GM21526 (cell line): ENCODE data around the gene ARHGAP26.

Source experiments
- ATAC-seq: cut with Tn5 transposase; IDR thresholded peaks from one replicate; pipeline ENCODE4 v1.9.1; 2021; ENCODE audit warnings: moderate library complexity; ENCODE audit not compliant: unreplicated experiment, low FRiP score

Gene ARHGAP26

DNA sequence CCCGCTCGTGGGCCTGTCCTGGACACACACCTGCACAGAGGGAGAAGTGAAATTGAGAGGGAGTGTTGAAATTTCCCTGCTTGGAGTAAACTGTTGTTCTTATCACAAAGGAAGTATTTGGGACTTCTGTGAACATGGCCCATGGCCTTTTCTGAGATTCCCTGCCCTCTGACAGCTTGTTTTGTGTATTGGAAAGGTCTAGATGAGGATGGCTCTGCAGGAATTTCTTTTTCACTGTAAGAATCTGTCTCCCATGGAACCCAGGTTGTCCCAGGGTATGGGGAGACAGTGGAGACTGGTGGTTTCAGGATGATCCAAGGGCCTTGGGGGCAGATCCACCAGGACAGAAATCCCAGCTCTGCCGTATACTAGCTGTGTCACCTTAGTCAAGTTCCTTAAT, 121.8 kb downstream of the ARHGAP26 start:
- ATAC-seq = no peak

DNA sequence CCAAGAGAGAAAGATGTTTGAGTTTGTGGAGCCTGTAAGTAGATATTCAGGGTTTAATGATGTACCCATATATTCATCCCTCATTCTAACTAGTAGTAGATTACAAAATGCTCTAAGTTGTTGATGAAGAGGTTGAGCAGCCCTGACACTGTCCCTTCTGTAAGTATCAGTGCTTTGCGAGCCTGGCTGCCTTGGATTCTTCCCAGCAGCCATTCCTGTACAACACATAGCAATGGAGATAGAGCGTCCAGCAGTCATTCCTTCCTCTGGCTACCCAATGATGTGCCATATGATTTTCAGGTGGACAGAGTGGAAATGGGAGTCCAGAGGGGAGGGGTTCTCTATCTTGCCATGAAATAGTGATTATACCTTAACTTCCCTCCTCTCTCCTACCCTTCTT, 124.1 kb downstream of the ARHGAP26 start:
- ATAC-seq = no peak

DNA sequence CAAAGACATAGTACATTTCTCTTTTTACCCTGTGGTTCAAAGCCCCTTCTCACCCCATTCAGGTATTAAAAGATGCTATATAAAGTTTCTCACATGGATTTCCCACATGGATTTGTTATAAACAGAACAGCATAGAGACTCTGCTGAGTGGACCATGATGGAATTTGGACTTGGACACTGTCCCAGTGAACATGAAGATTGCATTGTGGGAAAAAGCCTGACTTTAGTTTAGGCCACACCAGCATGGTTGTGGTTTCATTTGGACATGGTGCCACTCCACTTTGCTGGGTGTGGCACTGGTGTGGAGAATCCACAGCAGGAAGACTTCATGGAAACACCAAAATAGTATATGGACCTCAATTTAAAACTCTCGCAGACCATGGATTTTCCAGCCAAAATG, 124.6 kb downstream of the ARHGAP26 start:
- ATAC-seq = no peak

DNA sequence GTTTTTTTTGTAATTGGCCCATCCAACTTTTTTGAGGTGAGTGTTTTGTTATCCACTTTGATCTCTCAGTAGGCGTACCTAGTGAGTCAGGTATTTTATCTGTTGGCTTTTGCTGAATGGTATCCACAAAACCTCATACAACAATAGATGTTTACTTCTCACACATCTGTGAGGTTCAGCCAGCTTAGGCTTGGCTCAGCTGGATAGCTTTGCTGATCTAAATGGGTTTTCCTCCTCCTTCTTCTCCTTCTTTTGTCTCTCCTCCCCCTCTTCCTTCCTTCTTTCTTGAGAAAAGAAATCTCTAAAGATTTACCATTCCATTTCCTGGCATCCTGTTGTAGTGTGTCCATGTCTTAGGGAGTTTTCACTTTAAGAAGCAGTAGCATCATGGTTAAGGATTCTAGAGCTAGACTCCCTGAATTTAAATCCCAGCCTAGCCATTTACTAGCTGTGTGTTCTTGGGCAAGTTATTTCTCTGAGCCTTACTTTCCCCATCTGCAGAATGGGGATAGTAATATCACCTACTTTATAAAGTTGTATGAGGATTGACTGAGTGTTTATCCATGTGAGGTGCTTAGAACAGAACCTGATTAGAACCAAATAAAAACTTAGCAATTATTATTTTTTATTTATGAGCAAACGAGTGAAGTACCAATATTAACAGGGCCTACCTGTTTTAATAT, 126.3 kb downstream of the ARHGAP26 start:
- no peak for ATAC-seq

DNA sequence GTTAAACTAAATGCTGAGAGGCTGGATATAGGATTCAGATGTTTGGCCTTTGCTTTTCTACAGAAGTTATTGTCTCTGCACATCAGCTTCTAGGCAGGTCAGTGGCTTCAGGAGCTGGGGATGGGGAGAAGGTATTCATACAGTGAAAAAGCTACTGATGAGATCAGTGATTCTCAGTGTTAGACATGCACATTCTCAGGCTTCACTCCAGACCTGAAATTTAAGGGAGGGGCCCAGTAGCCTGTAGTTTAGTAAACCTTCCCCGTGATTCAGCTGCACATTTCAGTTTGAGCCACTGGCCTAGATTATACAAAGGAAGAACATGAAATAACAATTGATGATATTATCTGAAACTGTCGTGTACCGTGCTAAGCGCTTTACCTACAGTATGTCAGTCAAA, 127.2 kb downstream of the ARHGAP26 start:
- ATAC-seq = no peak

DNA sequence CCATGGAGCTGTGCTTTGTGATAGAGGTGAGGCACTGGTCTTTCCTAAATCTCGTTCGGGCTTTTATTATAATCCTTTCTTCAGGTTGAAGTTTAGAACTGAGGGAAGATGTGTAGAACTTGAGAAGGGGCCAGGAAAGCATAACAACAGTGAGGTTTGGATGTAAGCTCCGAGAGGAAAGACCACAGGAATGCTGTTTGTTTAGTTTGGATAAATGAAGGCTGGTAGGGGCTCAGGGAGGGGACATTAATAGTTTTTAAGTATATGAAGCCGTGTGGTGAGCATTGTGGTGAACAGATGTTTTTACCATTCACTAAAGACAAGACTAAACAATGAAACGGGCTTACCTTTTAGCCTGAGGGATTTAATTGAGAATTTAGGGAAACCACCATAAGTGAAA, 130.8 kb downstream of the ARHGAP26 start:
- no peak for ATAC-seq

DNA sequence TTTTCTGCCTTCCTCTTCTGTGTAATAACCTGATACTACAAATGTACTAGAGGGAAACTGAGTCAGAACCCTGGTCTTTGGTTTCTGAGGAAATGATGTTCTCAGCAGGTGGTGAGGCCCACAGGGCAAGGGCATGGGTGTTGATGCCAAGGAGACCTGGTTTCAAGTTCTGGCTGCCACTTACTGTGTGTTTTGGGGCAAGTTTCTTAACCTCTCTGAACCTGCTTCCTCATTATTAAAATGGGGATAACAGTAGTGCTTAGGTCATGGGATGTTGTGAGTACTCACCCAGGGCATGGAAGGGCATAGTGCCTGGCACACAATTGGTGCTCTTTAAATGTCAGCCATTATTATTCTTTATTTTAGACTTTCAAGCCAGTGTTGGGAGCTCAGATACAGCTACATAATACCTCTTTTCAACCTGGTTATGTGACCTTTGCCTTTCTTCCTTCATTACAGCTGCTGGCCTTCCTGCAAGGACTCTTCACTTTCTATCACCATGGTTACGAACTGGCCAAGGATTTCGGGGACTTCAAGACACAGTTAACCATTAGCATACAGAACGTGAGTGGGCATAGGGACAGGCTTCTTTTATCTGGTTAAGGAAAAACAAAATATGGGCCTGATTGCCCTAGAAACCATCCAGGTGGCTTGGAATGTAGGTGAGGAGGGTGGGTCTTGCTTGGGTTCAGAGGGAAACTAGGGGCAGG, 131.5 kb downstream of the ARHGAP26 start:
- ATAC-seq = no peak

DNA sequence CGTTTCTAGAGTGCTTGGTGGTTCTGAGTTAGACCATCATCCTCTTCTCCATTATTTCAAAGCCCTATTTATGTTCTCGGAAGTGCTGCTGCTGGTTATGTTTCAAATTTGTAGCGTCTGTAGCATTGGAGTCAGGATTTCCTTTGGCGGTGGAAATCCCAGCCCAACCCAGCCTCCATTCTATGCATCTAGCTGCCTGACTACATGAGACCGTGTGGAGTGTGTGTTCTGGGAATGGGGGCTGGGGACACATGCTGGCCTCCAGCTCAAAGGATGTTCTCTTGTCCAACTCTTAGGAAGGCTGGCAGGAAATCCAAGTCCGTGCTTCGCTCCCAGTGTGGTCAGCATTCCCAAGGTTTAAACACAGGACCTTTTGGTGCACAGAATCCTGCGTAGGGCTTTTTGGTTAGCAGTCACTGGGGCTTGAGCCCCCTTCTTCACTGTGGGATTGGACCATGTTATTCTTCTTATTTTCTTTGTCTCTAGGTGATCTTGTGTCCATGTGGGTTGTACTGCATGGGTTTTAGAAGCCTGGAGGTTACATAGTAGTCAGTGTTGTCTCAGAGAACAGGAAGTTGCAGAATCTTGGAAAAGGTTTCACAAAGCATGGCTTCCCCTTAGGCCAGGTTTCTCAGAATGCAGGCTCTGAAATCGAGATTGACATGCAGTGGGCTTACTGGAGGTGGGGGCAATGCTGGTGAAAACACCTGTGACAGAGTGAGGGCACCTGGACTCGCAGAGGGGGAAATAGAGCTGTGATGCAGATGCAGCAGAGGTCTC, 132.2 kb downstream of the ARHGAP26 start:
- no peak for ATAC-seq

DNA sequence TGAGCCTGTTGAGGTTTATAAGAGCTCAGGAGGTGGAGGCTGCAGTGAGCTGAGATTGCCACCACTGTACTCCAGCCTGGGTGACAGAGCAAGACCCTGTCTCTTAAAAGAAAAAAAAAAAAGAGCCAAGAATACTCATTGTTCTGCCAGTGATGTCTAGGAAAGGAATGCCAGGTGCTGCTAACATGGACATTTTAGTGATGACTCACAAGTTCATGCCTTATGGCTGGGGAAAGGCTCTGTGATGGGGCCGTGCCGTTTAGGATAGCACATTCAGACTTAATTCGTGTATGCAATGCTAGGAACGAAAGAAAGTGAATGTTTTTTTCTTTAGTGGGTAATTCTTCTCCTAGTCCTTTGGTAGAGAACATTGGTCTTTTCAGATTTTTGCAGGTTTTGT, 134.2 kb downstream of the ARHGAP26 start:
- ATAC-seq = no peak

DNA sequence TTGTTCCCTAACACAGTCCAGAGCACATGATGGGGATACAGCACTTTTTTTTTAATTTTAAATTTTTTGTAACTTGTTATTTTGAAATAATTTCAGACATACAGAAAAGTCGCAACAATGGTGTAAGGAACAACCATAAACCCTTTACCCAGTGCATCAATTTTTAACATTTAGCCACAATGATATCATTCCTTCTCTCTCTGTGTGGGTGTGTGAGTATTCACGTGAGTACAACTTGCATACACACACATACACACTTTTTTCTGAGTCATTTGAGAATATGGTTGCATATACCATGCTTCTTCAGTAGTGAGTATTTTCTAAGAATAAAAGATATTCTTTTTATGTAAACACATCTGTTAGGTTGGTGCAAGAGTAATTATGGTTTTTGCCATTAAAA, 135.2 kb downstream of the ARHGAP26 start:
- ATAC-seq = no peak

DNA sequence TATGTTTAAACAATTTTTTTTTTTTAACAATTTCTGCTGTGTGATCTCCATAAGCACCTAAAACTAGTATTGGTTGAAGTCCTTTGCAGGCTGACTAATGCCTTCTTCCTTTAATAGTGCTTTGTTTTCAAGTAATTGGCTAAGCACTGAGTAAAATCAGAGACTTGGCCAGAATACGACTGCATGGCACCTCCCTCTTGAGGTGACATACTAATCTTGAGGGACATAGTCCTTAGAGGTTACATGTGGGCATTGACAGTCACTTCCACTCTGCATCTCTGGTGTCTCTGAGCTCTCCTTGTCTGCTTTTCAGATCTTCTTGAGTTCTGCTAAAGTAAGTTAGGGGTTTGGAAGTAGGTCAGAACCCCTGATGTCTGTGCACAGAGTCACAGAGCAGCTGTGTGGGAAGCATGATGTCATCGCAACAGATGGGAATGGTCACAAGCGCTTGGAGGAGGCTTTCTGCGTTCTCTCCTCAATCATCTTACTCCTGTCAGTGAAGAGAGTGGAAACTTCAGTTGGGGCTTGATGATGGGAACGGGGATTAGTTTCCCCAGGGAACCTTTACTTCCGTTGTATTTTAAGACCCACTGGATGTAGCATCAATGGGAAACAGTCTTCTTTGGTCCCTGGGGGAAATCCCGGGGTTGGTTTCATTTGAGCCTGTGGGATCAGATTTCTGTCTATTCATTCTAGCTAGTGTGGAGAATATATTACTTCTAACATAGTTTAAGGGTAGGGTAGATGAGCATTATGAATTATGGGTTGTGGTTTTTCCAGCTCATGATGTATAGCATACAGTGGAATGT, 136.9 kb downstream of the ARHGAP26 start:
- no peak for ATAC-seq

DNA sequence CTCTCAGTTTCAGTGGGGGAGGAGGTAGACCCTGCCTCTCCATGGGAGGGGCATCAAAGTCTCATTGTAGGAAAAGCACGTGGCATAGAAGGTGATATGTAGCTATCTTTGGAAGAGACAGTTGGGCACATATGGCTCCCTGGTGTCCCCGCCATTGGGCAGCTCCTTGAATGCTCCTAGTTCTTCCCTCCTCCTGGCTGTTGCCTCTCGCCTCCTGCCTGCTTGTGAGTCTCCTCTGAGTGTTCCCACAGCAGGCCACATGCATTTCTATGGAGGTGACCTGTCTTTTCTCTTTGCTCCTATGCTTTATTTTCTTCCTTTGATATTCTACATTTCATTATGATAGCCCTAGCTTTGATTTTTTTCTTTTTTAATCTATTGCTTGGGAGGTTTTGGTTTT, 138.5 kb downstream of the ARHGAP26 start:
- no peak for ATAC-seq

DNA sequence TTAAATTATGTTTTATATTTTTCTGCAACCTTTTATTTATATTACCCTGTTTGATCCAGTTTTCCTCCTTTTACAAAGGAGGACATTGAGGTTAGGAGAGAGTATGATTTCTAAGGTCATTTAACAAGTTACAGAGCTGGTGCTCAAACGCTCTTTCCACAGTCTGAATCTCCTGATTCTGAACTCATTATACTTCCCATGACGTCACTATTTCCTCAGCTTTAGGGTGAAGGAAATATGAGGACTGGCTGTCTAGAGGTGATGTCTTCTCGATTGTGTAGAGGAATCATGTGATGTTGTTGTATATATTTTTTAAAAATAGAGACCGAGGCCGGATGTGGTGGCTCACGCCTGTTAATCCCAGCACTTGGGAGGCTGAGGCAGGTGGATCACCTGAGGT, 140.0 kb downstream of the ARHGAP26 start:
- no peak for ATAC-seq

DNA sequence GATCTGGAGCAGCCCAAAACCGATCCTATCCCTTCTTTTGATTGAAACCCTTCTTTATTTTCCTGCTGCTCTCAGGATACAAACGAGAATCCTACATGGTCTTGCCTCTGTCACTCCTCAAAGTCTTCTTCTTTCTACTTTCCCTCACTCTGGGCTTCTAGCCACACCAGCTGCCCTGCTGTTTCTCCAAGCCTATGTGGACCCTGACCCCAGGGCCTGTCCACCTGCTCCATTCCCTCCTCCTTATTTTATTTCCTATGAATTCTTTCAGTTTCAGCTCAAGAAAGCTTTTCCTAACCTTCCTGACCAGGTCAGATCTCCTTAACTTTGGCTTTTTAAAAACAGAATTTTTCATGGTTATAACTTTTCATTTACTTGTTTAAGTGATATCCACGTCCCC, 141.0 kb downstream of the ARHGAP26 start:
- no peak for ATAC-seq

DNA sequence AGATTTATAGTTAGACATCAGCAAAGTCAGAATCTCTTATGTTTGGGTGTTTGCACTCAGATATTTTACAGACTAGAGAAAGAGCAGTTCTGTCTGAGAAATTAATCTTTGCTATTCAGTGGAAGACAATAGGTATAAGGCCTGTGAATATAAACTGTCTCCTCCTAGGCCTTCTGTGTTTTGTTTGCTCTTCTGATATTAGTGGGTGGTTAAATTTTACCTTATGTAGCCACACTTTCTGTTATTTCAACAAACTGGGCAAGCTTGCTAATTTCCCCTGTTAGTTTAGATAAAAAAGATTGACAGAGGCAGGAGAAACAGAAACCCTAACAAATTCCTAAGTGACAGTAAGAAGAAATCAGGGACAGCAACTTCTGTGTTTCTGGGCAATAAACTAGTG, 141.6 kb downstream of the ARHGAP26 start:
- no peak for ATAC-seq

DNA sequence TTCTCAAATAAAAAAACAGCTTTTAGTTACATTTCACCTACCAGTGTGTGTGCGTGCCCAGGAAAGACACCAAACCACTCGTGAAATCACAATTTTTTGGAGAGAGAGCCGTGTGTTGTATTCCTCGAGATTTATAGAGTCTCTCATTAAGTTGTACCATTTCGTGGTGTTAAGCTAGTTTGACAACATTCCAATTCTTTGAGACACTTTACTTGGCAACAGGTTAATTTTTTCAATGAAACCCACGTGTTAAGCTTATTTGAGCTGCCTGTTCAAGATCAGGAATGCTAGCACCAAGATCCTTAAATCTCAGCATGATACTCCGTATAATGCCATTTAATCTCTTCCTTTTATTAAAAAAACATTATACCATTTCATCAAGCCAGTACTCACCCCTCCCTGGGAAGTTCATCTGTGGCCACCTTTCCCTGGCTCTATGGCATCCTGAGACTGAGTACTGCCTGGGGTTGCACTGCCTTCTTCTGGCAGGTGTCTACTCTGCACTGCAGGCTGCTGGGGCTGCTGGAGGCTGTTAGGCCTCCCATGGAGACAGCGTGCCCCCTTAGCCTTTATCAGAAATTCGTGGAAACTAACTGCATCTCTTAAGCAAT, 143.7 kb downstream of the ARHGAP26 start:
- ATAC-seq = no peak

DNA sequence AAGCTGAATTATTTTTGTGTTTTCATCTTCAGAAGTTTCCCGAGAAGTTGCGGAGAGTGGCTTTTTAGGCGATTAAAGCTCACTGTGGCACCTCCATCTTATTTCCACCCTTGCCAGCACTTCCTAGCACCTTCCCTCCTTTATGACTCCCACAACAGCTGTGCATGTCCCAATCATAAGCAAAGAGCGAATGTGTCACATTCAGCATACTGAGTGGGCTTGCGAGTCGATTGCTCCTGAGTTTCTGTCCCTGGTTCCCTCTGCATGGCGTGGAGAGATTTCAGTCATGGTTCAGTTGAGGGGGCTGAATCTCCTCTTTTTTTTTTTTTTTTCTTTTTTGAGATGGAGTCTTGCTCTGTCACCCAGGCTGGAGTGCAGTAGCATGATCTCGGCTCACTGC, 144.9 kb downstream of the ARHGAP26 start:
- ATAC-seq = no peak

DNA sequence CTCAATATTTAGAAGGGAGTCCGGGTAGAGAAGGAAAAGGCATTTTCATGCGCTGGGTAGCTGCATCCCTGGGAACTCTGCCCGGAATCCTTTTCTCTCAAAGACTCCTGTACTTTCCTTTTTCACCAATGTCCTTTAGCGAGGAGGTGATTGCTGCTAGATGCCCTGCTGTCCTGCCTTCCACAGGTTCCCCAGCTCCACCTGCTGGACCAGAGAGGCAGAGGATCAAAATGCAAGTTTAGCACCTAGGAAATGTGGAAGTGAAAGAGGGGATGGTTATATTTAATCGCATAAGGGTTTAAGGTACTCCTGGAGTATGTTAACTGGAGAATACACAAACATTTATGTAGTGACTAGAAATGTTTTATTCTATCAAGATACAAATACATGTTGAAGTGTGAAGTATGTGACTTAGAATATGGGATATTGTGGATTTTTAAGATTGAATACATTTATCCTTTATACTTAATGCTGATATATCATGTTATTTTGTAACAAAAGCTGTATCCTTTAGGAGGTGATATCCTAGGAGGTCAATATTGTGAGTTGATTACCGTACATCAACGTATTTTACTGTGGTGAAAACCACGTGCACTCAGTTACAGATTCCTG, 145.7 kb downstream of the ARHGAP26 start:
- no peak for ATAC-seq

DNA sequence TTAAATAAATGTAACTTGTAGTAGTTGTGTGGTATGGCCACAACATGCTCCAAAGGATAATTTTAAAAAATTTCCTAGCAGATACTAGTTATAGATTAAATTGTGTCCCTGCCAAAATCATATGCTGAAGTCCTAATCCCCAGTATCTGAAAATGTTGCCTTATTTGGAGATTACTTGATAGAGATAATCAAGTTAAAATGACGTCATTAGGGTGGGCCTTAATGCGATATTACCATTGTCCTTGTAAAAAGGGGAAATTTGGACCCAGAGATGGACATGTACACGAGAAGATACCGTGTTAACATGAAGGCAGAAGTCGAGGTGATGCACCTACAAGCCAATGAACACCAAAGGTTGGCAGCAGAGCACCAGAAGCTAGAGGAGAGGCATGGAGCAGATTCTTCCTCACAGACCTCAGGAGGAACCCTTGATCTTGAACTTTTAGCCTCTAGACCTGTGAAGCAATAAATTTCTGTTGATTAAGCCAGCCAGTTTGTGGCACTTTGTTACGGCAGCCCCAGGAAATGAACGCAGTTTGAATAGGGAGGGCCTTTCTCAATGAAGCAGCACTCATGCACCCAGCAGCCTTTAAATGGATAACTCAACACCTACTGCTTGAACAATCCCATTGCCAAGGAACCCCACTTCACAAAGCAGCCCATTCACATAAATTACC, 148.9 kb downstream of the ARHGAP26 start:
- no peak for ATAC-seq
